Measurements from ENCODE around the gene SRC.

DNA sequence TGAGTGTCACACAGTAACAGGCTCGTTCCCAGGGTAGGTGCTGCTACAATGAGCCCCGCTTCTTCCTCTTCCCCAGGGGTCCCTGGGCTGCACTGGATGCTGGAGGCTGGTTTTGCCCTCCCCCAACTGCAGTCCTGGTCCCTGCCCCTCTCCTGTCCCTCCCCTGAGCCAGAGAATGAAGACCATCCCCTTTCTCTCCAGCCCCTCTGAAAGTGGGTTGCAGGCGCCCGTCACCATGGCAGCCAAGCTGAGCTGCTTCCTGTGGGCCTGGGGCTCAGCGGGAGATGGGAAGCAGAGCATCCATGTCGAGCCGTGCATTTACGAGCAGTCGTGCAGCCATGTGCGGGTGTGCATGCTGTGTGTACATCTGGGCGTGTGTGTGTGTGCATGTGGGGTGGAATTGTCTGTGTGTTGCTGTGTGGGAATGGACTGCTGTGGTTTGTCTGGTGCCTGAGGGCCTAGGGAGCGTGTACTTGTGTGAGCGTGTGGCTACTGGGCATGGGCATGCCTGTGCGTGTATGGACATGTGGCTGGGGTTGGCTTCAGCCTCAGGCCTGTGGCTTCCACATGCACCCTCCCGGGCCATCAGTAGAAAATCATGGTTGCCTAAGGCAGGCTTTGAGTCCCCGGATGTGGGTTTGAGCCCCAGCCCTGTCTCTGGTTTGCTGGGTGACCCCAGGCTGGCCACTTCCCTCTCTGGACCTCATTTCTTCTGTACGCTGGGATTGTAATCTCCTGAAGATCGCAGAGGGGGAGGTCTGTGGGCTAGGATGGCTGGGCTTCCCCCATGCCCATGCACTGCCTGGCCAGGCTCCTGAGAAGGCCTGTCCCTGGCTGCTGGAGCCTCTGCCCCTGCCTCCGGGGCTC lies 48.8 kb downstream of the SRC start:
- TF ChIP-seq, protein P1, sequence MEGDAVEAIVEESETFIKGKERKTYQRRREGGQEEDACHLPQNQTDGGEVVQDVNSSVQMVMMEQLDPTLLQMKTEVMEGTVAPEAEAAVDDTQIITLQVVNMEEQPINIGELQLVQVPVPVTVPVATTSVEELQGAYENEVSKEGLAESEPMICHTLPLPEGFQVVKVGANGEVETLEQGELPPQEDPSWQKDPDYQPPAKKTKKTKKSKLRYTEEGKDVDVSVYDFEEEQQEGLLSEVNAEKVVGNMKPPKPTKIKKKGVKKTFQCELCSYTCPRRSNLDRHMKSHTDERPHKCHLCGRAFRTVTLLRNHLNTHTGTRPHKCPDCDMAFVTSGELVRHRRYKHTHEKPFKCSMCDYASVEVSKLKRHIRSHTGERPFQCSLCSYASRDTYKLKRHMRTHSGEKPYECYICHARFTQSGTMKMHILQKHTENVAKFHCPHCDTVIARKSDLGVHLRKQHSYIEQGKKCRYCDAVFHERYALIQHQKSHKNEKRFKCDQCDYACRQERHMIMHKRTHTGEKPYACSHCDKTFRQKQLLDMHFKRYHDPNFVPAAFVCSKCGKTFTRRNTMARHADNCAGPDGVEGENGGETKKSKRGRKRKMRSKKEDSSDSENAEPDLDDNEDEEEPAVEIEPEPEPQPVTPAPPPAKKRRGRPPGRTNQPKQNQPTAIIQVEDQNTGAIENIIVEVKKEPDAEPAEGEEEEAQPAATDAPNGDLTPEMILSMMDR (IDR thresholded peaks at IDR 0.05): no peak
- no peak for TF ChIP-seq POLR2A (IDR thresholded peaks at IDR 0.05)

All from body of pancreas (tissue), 4 donors.